ENCODE results near the gene IMMP1L. TPM values are rescaled to one million over a fixed set of nuclear protein-coding genes. Genes with fewer than 3 reads are reported as not detected.
A peak's percentile ranks its signal among the peaks of the same experiment; 100 is the strongest.

IMMP1L gene
- total and polyA plus RNA-seq, 8 donors = 3.1 to 46.3 (median 25.9) TPM

- no peak overlapping the region for H3K4me3 ChIP-seq
- H3K36me3 ChIP-seq = no peaks in the 10 kb centered on the region
- intact Hi-C loops (cut with DNase I; ENCODE audit: low total_unique reads) = no loop called here
- WGBS, 5 donors = 81 to 84% (median 83%) methylated on average over 4 of the region's 4 CpGs
- DNase-seq = no peak
- H3K27me3 ChIP-seq = no peaks in the 10 kb centered on the region
- H3K9me3 ChIP-seq = no peaks in the 10 kb centered on the region
- TF ChIP-seq EP300 (IDR thresholded peaks at IDR 0.05) = no peak
- no peak for TF ChIP-seq POLR2AphosphoS5 (IDR thresholded peaks at IDR 0.05)
- TF ChIP-seq POLR2A (IDR thresholded peaks at IDR 0.05) = no peak
- TF ChIP-seq, protein P1, sequence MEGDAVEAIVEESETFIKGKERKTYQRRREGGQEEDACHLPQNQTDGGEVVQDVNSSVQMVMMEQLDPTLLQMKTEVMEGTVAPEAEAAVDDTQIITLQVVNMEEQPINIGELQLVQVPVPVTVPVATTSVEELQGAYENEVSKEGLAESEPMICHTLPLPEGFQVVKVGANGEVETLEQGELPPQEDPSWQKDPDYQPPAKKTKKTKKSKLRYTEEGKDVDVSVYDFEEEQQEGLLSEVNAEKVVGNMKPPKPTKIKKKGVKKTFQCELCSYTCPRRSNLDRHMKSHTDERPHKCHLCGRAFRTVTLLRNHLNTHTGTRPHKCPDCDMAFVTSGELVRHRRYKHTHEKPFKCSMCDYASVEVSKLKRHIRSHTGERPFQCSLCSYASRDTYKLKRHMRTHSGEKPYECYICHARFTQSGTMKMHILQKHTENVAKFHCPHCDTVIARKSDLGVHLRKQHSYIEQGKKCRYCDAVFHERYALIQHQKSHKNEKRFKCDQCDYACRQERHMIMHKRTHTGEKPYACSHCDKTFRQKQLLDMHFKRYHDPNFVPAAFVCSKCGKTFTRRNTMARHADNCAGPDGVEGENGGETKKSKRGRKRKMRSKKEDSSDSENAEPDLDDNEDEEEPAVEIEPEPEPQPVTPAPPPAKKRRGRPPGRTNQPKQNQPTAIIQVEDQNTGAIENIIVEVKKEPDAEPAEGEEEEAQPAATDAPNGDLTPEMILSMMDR (IDR thresholded peaks at IDR 0.05) = no peak
- H3K4me1 ChIP-seq = no peaks in the 10 kb centered on the region
- no peak overlapping the region for H3K27ac ChIP-seq
Measured at GRCh38 chr11:31484497-31484896, 24.9 kb downstream of the IMMP1L start.

- Histone ChIP-seq H3K4me1 (no peaks in the 10 kb centered on the region), H3K27ac (no peak overlapping the region), H3K4me3 (no peak overlapping the region), H3K27me3 (no peaks in the 10 kb centered on the region), H3K36me3 (no peaks in the 10 kb centered on the region), H3K9me3 (no peaks in the 10 kb centered on the region)
- TF ChIP-seq, protein P1 (IDR thresholded peaks at IDR 0.05) = no peak
- TF ChIP-seq EP300 (IDR thresholded peaks at IDR 0.05) = no peak
- TF ChIP-seq POLR2A (IDR thresholded peaks at IDR 0.05) = no peak
- no peak for TF ChIP-seq POLR2AphosphoS5 (IDR thresholded peaks at IDR 0.05)
- 93 to 100% (median 95%) methylated on average over 3 of the region's 3 CpGs for WGBS, 5 donors
- peak in 1 of 2 donors; percentile 10 for DNase-seq
- intact Hi-C loops (cut with DNase I; ENCODE audit: low total_unique reads) = no loop called here
Measured at GRCh38 chr11:31480930-31481329, 28.5 kb downstream of the IMMP1L start.

GRCh38 chr11:31479066-31479465 is 30.4 kb downstream of the IMMP1L start:
- no peaks in the 10 kb centered on the region for H3K4me1 ChIP-seq
- no peak for DNase-seq
- WGBS, 5 donors = 92 to 97% (median 94%) methylated on average over 4 of the region's 4 CpGs
- H3K9me3 ChIP-seq = no peaks in the 10 kb centered on the region
- intact Hi-C loops (cut with DNase I; ENCODE audit: low total_unique reads) = no loop called here
- H3K36me3 ChIP-seq = no peaks in the 10 kb centered on the region
- no peak for TF ChIP-seq EP300 (IDR thresholded peaks at IDR 0.05)
- TF ChIP-seq POLR2A (IDR thresholded peaks at IDR 0.05) = no peak
- H3K4me3 ChIP-seq = no peak overlapping the region
- no peaks in the 10 kb centered on the region for H3K27me3 ChIP-seq
- no peak overlapping the region for H3K27ac ChIP-seq

GRCh38 chr11:31478223-31478590 is 31.2 kb downstream of the IMMP1L start:
- no peak overlapping the region for H3K27ac ChIP-seq
- TF ChIP-seq, protein P1 (IDR thresholded peaks at IDR 0.05) = no peak
- TF ChIP-seq POLR2AphosphoS5 (IDR thresholded peaks at IDR 0.05) (no peak), POLR2A (IDR thresholded peaks at IDR 0.05) (no peak)
- DNase-seq = no peak
- H3K36me3 ChIP-seq = no peaks in the 10 kb centered on the region
- intact Hi-C loops (cut with DNase I; ENCODE audit: low total_unique reads) = no loop called here
- H3K4me1 ChIP-seq = no peaks in the 10 kb centered on the region
- no peak overlapping the region for H3K4me3 ChIP-seq
- 60 to 74% (median 70%) methylated on average over 2 of the region's 2 CpGs for WGBS, 5 donors
- no peaks in the 10 kb centered on the region for H3K27me3 ChIP-seq
- H3K9me3 ChIP-seq = no peaks in the 10 kb centered on the region

DNA sequence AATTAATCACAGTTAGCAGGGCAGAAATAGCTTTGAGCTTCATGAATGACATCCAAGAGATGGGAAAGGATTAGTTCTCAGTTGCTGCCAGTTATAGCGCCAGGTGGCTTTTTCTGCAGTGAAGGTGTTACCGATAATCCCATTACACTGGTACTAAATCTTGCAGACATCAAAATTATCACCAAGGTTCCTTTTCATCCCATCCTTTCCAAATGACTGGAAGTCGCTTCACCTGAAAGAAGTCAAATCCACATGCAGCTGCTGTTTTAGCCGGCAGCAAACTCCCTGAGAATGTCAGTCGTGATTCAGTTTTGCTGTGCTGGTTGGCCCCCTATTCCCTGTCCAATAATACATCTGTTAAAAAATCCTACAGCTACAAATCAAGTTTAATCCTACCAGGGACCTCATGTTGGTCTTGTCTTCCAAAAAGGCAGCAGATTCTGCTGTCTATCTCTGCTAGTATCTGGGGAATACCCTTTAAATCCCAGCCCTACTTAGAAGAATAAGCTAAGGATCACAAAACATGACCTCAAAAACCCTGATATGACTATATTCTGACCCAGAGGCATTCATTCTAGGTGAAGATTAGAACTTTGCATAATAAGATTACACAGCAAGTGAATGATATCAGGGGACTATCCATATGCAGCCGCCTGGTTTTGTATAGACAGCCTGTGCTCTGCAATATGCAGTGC is 31.7 kb downstream of the IMMP1L start:
- no peaks in the 10 kb centered on the region for H3K27me3 ChIP-seq
- intact Hi-C loops (cut with DNase I; ENCODE audit: low total_unique reads) = no loop called here
- H3K4me1 ChIP-seq = no peaks in the 10 kb centered on the region
- WGBS, 5 donors = 85 to 96% (median 89%) methylated on average over 6 of the region's 6 CpGs
- DNase-seq = no peak
- TF ChIP-seq POLR2AphosphoS5 (IDR thresholded peaks at IDR 0.05) (no peak), EP300 (IDR thresholded peaks at IDR 0.05) (no peak), POLR2A (IDR thresholded peaks at IDR 0.05) (no peak)
- TF ChIP-seq, protein P1 (IDR thresholded peaks at IDR 0.05) = no peak
- H3K27ac ChIP-seq = no peak overlapping the region
- no peak overlapping the region for H3K4me3 ChIP-seq
- no peaks in the 10 kb centered on the region for H3K36me3 ChIP-seq
- H3K9me3 ChIP-seq = no peaks in the 10 kb centered on the region

All from stomach (tissue), 9 donors.